Left ventricle myocardium inferior (tissue), 1 donor: Measurements from ENCODE around the gene PIP4K2B. TPM values are rescaled to one million over a fixed set of nuclear protein-coding genes. Genes with fewer than 3 reads are reported as not detected.

Experiments used
- DNase-seq: peaks from one replicate; pipeline ENCODE4 v3.0.0-alpha.2; 2020
- H3K27ac ChIP-seq: fragments of 200-600 bp; replicated peaks from 2 replicates; pipeline ENCODE4 v1.8.0; 2021
- H3K27me3 ChIP-seq: fragments of 200-600 bp; 2 replicates; pipeline ENCODE4 v1.8.0; 2021; ENCODE audit warnings: low read depth
- H3K36me3 ChIP-seq: fragments of 200-600 bp; 2 replicates; pipeline ENCODE4 v1.8.0; 2021
- H3K4me1 ChIP-seq: fragments of 200-600 bp; 2 replicates; pipeline ENCODE4 v1.8.0; 2021
- H3K4me3 ChIP-seq: fragments of 200-600 bp; 2 replicates; pipeline ENCODE4 v1.8.0; 2021; ENCODE audit warnings: mild to moderate bottlenecking, moderate library complexity
- H3K9me3 ChIP-seq: fragments of 200-600 bp; replicated peaks from 2 replicates; pipeline ENCODE4 v1.8.0; 2021
- CTCF ChIP-seq: fragments of 200-600 bp; IDR thresholded peaks from 2 replicates; pipeline ENCODE4 v1.8.0; 2021; ENCODE audit warnings: antibody characterized with exemption, mild to moderate bottlenecking, borderline replicate concordance
- intact Hi-C: fragments of 100-400 bp; cut with micrococcal nuclease; formaldehyde crosslinking; loops from one replicate; pipeline ENCODE4 v1.11.0; 2022
- total RNA-seq: library from RNA; stranded (reverse); fragmentation: NEBNext Ultra II Directional; extraction: Animal tissue kit (Norgen Biotek cat#: 25700); gene quantifications from one replicate; pipeline ENCODE4 v1.2.1, GENCODE V29; 2021
- donor health status: DM: no; HTN: yes; CAD: no; lungs with severe emphysema.

Gene PIP4K2B
- total RNA-seq, 1 donor from 2014 or later, result 42.7 TPM

GRCh38 chr17:38752308-38753070 is 46.9 kb downstream of the PIP4K2B start, which contains the start of gene PSMB3:
Gene PSMB3 (plus strand): TSS chr17:38752741. CDS start chr17:38752827, 86 bp downstream.
- no peaks in the 10 kb centered on the region for H3K27me3 ChIP-seq
- intact Hi-C loops, result no loop called here
- DNase-seq, result peak; percentile 96
- H3K27ac ChIP-seq, result peak within 1 kb of the TSS; percentile 96
- no peaks in the 10 kb centered on the region for H3K9me3 ChIP-seq
- peaks cover 68% of the 10 kb centered on the region for H3K4me1 ChIP-seq
- peak within 1 kb of the TSS; percentile 78 for H3K4me3 ChIP-seq
- peaks cover 32% of the 10 kb centered on the region for H3K36me3 ChIP-seq
- TF ChIP-seq CTCF, result no peak

GRCh38 chr17:38751808-38752307 is 47.5 kb downstream of the PIP4K2B start:
- TF ChIP-seq CTCF, result no peak
- H3K4me3 ChIP-seq, result peak overlapping the region; percentile 78
- H3K4me1 ChIP-seq, result peaks cover 74% of the 10 kb centered on the region
- peak overlapping the region; percentile 96 for H3K27ac ChIP-seq
- peaks cover 27% of the 10 kb centered on the region for H3K36me3 ChIP-seq
- intact Hi-C loops, result no loop called here
- DNase-seq, result peak; percentile 76
- no peaks in the 10 kb centered on the region for H3K9me3 ChIP-seq
- H3K27me3 ChIP-seq, result no peaks in the 10 kb centered on the region

- Histone ChIP-seq H3K27me3 (no peaks in the 10 kb centered on the region), H3K4me1 (peaks cover 80% of the 10 kb centered on the region), H3K9me3 (no peaks in the 10 kb centered on the region), H3K4me3 (peak overlapping the region; percentile 78), H3K27ac (peak overlapping the region; percentile 96), H3K36me3 (peaks cover 22% of the 10 kb centered on the region)
- no peak for DNase-seq
- no peak for TF ChIP-seq CTCF
- intact Hi-C loops, result no loop called here
Observed at GRCh38 chr17:38751144-38751807, 48.1 kb downstream of the PIP4K2B start.

- Histone ChIP-seq H3K4me1 (peaks cover 88% of the 10 kb centered on the region), H3K4me3 (peak overlapping the region; percentile 78), H3K9me3 (no peaks in the 10 kb centered on the region), H3K36me3 (peaks cover 15% of the 10 kb centered on the region), H3K27me3 (no peaks in the 10 kb centered on the region), H3K27ac (peak overlapping the region; percentile 96)
- no peak for TF ChIP-seq CTCF
- intact Hi-C loops, result no loop called here
- DNase-seq, result no peak
Observed at GRCh38 chr17:38750312-38751121, 48.8 kb downstream of the PIP4K2B start.

- H3K4me3 ChIP-seq, result peak overlapping the region; percentile 78
- H3K27me3 ChIP-seq, result no peaks in the 10 kb centered on the region
- peaks cover 91% of the 10 kb centered on the region for H3K4me1 ChIP-seq
- intact Hi-C loops, result no loop called here
- peaks cover 12% of the 10 kb centered on the region for H3K36me3 ChIP-seq
- no peak for TF ChIP-seq CTCF
- H3K9me3 ChIP-seq, result no peaks in the 10 kb centered on the region
- no peak for DNase-seq
- H3K27ac ChIP-seq, result peak overlapping the region; percentile 96
Observed at GRCh38 chr17:38750044-38750311, 49.4 kb downstream of the PIP4K2B start.
